Tibial nerve (tissue), 4 donors: ENCODE results near the gene CCDC47. TPM values are rescaled to one million over a fixed set of nuclear protein-coding genes. Genes with fewer than 3 reads are reported as not detected.
A peak's percentile ranks its signal among the peaks of the same experiment; 100 is the strongest.

Experiments used
- DNase-seq, 2 donors: peaks; one replicate each; pipeline ENCODE4 v3.0.0-alpha.2; 2019; ENCODE audit warnings: low spot score in 2 of 2
- H3K27ac ChIP-seq, 4 donors: fragments of 200-600 bp; sonication (generic) in 3 of 4; one replicate each; pipeline ENCODE4 v1.5.1; 2017 to 2019; ENCODE audit warnings: mild to moderate bottlenecking in 1 of 4
- H3K27me3 ChIP-seq, 2 donors: fragments of 200-600 bp; sonication (generic) in 1 of 2; one replicate each; pipeline versions ENCODE4 v1.5.1 to v1.6.0; 2017 to 2019
- H3K36me3 ChIP-seq, 3 donors: fragments of 200-600 bp; sonication (generic); one replicate each; pipeline ENCODE4 v1.5.1; 2018 to 2019
- H3K4me1 ChIP-seq, 4 donors: fragments of 200-600 bp; sonication (generic) in 3 of 4; one replicate each; pipeline ENCODE4 v1.5.1; 2017 to 2019
- H3K4me3 ChIP-seq, 4 donors: fragments of 200-600 bp; sonication (generic) in 3 of 4; one replicate each; pipeline ENCODE4 v1.5.1; 2017 to 2019; ENCODE audit warnings: mild to moderate bottlenecking in 1 of 4, moderate library complexity in 1 of 4
- H3K9me3 ChIP-seq, 4 donors: fragments of 200-600 bp; sonication (generic) in 3 of 4; one replicate each; pipeline ENCODE4 v1.5.1; 2017 to 2019
- POLR2A ChIP-seq, 2 donors: fragments of 450-650 bp; IDR thresholded peaks; one replicate each; pipeline ENCODE4 v1.6.1; 2017; ENCODE audit warnings: antibody characterized with exemption in 2 of 2, mild to moderate bottlenecking in 2 of 2, moderate library complexity in 2 of 2
- WGBS, 2 donors: methylation state at CpG; one replicate each; pipeline ENCODE4 v1.1.5; 2018; 5-methylcytosine and 5-hydroxymethylcytosine counted together
- total RNA-seq, 4 donors: library from RNA; depleted of rRNA; stranded (reverse); fragments of >200 nt; gene quantifications; one replicate each; pipeline ENCODE4 v1.1.0, GENCODE V29; 2016
- TF ChIP-seq, protein P1 (sequence below), 5 experiments: fragments of 200-600 bp in 3 of 5; fragments of 450-650 bp in 2 of 5; sonication (generic) in 3 of 5; IDR thresholded peaks; one replicate each; pipeline ENCODE4 v1.5.1; 2016 to 2019; ENCODE audit warnings: antibody characterized with exemption in 5 of 5, mild to moderate bottlenecking in 3 of 5, moderate library complexity in 2 of 5

Gene CCDC47
- total RNA-seq, 4 donors from 2014 or later = 43.7 to 62.0 (median 51.0) TPM

DNA sequence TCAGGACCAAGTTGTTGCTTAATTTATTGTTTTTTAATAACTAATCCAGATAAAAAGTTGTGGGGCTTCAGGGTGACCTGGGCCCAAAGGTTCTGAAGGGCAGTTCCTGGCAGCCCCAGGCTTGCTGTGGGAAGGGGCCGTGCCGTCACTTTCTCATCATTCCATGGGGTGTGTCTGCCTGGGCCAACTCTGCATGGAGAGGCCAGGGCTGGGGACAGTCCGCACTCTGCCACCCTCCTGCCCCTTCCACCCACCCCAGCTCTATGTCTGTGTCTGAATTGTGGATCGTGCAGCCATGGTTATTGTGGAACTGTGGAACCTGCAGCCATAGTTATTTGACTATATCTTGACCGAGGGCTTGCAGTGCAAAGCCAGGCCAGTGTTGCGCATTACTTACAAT is 77.5 kb downstream of the CCDC47 start:
- WGBS, 2 donors = 69% methylated on average over 6 of the region's 6 CpGs
- peak overlapping the region in 3 of 4 donors; percentile 15 to 97 (median 85) for H3K27ac ChIP-seq
- peaks cover 0 to 64% (median 29%) of the 10 kb centered on the region in 4 donors for H3K4me1 ChIP-seq
- no peaks in the 10 kb centered on the region for H3K27me3 ChIP-seq
- no peaks in the 10 kb centered on the region for H3K9me3 ChIP-seq
- H3K4me3 ChIP-seq = no peak overlapping the region
- DNase-seq = no peak
- peaks cover 1 to 51% (median 28%) of the 10 kb centered on the region in 3 donors for H3K36me3 ChIP-seq
- TF ChIP-seq, protein P1, sequence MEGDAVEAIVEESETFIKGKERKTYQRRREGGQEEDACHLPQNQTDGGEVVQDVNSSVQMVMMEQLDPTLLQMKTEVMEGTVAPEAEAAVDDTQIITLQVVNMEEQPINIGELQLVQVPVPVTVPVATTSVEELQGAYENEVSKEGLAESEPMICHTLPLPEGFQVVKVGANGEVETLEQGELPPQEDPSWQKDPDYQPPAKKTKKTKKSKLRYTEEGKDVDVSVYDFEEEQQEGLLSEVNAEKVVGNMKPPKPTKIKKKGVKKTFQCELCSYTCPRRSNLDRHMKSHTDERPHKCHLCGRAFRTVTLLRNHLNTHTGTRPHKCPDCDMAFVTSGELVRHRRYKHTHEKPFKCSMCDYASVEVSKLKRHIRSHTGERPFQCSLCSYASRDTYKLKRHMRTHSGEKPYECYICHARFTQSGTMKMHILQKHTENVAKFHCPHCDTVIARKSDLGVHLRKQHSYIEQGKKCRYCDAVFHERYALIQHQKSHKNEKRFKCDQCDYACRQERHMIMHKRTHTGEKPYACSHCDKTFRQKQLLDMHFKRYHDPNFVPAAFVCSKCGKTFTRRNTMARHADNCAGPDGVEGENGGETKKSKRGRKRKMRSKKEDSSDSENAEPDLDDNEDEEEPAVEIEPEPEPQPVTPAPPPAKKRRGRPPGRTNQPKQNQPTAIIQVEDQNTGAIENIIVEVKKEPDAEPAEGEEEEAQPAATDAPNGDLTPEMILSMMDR (IDR thresholded peaks at IDR 0.05) = no peak
- TF ChIP-seq POLR2A (IDR thresholded peaks at IDR 0.05) = no peak

Other genes with a start within 250 kb of the CCDC47 start
- 10 to 100 TPM; 25.5 to 33.3 (median 28.2) TPM for gene DCAF7, start 223.1 kb downstream of the CCDC47 start, total RNA-seq
- 10 to 100 TPM in 3 of 4 donors, 1 to 10 TPM in 1; 9.8 to 18.0 (median 13.3) TPM for gene TACO1, start 172.7 kb downstream of the CCDC47 start, total RNA-seq
- gene MAP3K3, start 151.2 kb downstream of the CCDC47 start, total RNA-seq = 100 to 1,000 TPM in 1 of 4 donors, 10 to 100 TPM in 3; 62.8 to 107 (median 71.7) TPM
- gene LIMD2, start 73.5 kb downstream of the CCDC47 start, total RNA-seq = 10 to 100 TPM in 3 of 4 donors, 1 to 10 TPM in 1; 7.5 to 40.2 (median 25.2) TPM
- 10 to 100 TPM; 38.0 to 45.8 (median 43.2) TPM for gene STRADA, start 31.8 kb downstream of the CCDC47 start, total RNA-seq
- 100 to 1,000 TPM; 106 to 154 (median 123) TPM for gene DDX42, start 573 bp upstream of the CCDC47 start, total RNA-seq
- gene PSMC5, start 53.8 kb upstream of the CCDC47 start, total RNA-seq = 100 to 1,000 TPM in 2 of 4 donors, 10 to 100 TPM in 2; 62.1 to 116 (median 103) TPM
- gene FTSJ3, start 54.1 kb upstream of the CCDC47 start, total RNA-seq = 10 to 100 TPM; 32.8 to 69.3 (median 43.2) TPM
- gene SMARCD2, start 69.1 kb upstream of the CCDC47 start, total RNA-seq = 100 to 1,000 TPM; 241 to 402 (median 302) TPM
- gene CSH2, start 100.1 kb upstream of the CCDC47 start, total RNA-seq = not detected
- not detected for gene GH2, start 108.3 kb upstream of the CCDC47 start, total RNA-seq
- gene CSH1, start 123.0 kb upstream of the CCDC47 start, total RNA-seq = not detected
- gene CSHL1, start 137.7 kb upstream of the CCDC47 start, total RNA-seq = not detected
- gene GH1, start 145.2 kb upstream of the CCDC47 start, total RNA-seq = not detected
- gene CD79B, start 158.7 kb upstream of the CCDC47 start, total RNA-seq = 10 to 100 TPM in 2 of 4 donors, 1 to 10 TPM in 2; 8.6 to 10.9 (median 9.9) TPM
- gene SCN4A, start 199.3 kb upstream of the CCDC47 start, total RNA-seq = 1 to 10 TPM in 2 of 4 donors, under 1 TPM in 2; 0.21 to 2.4 (median 1.1) TPM
- 1 to 10 TPM in 1 of 4 donors, under 1 TPM in 2, not detected in 1; 0.20 to 1.3 (median 0.63) TPM for gene PRR29, start 224.8 kb upstream of the CCDC47 start, total RNA-seq
- 10 to 100 TPM; 18.0 to 95.1 (median 36.3) TPM for gene ICAM2, start 247.0 kb upstream of the CCDC47 start, total RNA-seq